Subcutaneous adipose tissue (tissue), 4 donors: ENCODE measurements around the gene EYA4. TPM values are rescaled to one million over a fixed set of nuclear protein-coding genes. Genes with fewer than 3 reads are reported as not detected.

ENCODE experiments used
- CTCF ChIP-seq: fragments of 450-650 bp; IDR thresholded peaks from one replicate; pipeline ENCODE4 v1.5.1; 2016; ENCODE audit warnings: low read depth, mild to moderate bottlenecking, control low read depth, antibody characterized with exemption, moderate library complexity
- total RNA-seq, 4 donors: library from RNA; depleted of rRNA; stranded (reverse); fragments of >200 nt; gene quantifications; one replicate each; pipeline ENCODE4 v1.1.0, GENCODE V29; 2016

Gene EYA4
- total RNA-seq = 1 to 10 TPM; 1.5 to 7.7 (median 1.7) TPM

- no peak for TF ChIP-seq CTCF
Observed at GRCh38 chr6:133241086-133241900, at the start of gene EYA4. Gene EYA4, plus strand, starts transcription at chr6:133241357. Its CDS starts 33,424 bp downstream, at chr6:133274781.

DNA sequence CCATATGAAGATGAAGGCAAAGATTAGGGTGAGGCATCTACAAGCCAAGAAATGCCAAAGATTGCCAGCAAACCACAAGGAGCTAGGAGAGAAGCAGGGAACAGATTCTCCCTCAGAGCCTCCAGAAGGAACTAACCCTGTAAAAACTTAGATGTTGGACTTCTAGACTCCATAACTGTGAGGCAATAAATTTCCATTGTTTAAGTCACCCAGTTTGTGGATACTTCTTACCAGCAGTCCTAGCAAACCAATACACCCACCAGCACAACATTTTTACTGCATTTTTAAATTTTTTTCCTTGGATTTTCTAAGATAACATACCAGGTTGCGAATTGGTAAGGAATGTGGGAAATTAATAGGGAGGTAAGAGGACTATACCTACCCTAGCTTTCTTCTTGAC is 47.8 kb upstream of the EYA4 start:
- no peak for TF ChIP-seq CTCF

- no peak for TF ChIP-seq CTCF
Observed at GRCh38 chr6:133198725-133199124, 42.4 kb upstream of the EYA4 start.

GRCh38 chr6:133201231-133201630 is 39.9 kb upstream of the EYA4 start:
- TF ChIP-seq CTCF = no peak

DNA sequence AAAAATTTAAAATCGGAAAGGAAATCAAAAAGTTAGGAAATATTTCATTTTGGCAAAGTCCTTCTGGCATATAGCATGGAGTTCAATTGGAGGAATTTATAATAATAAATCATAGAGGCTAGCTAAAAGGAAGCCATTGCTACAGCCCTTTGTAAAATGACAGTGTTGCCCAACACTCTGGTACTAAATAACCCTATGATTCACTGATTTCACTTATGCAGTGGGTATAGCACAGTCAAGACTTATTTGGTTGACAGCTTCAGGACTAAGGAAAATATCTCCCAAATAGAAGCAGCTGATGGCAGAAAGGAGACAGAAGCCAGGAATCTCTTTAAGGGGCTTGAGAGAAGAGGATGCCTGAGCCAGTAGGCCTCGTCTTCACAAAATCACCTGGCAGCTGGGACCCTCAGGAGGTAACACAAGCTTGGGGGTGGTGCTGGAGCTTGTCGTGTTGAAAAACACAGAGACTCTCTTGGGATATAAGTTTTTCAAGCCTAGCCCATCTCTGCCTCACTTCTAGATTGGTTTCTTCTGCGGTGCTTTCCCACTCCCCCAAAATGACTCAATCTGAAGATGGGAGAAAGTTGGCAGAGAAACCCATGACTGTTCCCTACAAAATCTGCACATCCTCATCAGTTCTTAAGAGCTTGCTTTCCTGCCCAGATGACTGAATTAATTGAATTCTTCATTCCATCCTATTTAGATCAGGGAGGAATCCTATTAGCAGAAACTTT is 38.4 kb upstream of the EYA4 start:
- TF ChIP-seq CTCF = no peak

DNA sequence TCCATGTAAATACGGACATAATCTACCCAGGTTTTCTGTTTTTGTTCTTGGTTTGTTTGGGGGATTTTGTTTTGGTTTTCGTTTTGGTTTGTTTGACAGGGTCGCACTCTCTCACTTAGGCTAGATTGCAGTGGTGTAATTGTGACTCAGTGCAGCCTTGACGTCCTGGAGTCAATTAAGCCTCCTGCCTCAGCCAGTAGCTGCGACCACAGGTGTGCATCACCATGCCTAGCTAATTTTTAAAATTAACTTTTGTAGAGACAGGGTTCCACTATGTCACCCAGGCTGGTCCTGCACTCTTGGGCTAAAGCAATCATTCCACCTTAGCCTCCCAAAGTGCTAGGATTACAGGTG is 37.8 kb upstream of the EYA4 start:
- TF ChIP-seq CTCF = no peak

- no peak for TF ChIP-seq CTCF
Observed at GRCh38 chr6:133205304-133205703, 35.9 kb upstream of the EYA4 start.
